NT2/D1 (cell line): Measurements from ENCODE around the gene ZNF800.

ENCODE experiments used
- YY1 ChIP-seq: IDR thresholded peaks from 2 replicates; pipeline ENCODE4 v1.6.1; 2011; ENCODE audit not compliant: insufficient read length, insufficient read depth
- ZNF274 ChIP-seq: IDR thresholded peaks from 2 replicates; pipeline ENCODE4 v1.6.1; 2011; ENCODE audit warnings: mild to moderate bottlenecking, low read depth, low read length

GRCh38 chr7:127365957-127366315 lies 26.6 kb downstream of the ZNF800 start:
- no peak for TF ChIP-seq ZNF274
- no peak for TF ChIP-seq YY1
